Muscle of arm (tissue), 12 donors: ENCODE measurements around the gene ALDH1A3. TPM values are rescaled to one million over a fixed set of nuclear protein-coding genes. Genes with fewer than 3 reads are reported as not detected.

Source experiments
- DNase-seq: peaks from one replicate; pipeline ENCODE4 v3.0.0-alpha.2; 2013
- polyA plus RNA-seq, 12 donors: library from polyadenylated mRNA; unstranded; fragments of 120-200 nt; gene quantifications; one replicate each; pipeline ENCODE4 v1.2.1, GENCODE V29; 2013; ENCODE audit not compliant: insufficient read length in 12 of 12

ALDH1A3 gene
- polyA plus RNA-seq, 12 donors = 12.7 to 27.7 (median 16.0) TPM; not detected in 1

DNA sequence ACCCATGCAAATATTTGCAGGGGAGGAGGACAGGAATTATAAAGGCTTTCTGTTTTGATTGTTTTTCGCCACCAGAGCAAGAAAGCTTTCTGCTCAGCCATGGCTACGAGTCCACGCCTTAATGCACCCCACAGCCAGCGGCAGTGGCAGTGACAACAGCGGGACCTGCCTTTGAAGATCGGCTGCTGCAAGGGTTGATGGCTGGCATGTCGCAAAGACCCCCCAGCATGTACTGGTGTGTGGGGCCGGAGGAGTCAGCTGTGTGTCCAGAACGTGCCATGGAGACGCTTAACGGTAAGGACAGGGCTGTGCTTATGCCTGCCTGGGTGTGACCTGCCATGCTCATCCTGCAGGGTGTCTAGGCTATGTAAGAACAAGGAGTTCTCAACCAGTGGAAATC lies 44.8 kb downstream of the ALDH1A3 start:
- no peak for DNase-seq

- DNase-seq = no peak
These were observed 45.8 kb downstream of the ALDH1A3 start for GRCh38 chr15:100925480-100925879.

GRCh38 chr15:100926258-100926657 lies 46.6 kb downstream of the ALDH1A3 start:
- no peak for DNase-seq

DNA sequence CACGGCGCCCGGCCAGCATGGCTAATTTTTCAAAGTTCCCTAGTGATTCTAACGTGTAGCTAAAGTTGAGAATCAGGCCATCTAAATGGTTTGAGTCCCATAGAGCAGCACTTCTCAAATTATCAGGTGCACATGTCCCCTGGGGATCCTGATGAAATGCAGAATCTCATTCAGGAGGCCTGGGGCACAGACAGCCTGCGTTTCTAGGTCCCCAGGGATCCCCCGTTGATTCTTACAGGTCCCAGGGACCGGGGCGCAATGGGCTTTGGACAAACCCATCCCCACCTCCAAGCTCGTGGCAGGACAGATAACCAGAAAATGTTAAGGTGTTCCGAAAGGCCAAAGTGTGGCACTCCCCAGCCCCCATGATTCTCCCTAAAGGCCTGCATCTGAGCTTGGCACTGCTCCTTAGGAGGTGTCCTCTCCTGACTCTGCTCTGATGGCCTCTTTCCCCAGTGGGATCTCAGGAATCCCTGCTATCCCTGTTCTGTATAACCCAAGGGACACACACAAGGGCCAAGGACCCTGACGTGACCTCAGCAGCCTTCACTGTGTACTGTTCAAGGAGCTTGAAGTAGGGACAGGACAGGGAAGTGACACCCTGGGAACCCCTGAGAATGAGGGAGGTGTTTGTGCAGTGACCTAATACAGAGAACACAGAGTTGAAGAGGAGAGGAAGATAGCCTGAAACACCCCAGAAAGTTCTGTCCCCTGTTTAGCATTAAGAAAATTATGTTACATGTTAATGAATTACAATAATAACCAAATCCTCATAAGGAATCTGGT lies 47.5 kb downstream of the ALDH1A3 start:
- no peak for DNase-seq

DNA sequence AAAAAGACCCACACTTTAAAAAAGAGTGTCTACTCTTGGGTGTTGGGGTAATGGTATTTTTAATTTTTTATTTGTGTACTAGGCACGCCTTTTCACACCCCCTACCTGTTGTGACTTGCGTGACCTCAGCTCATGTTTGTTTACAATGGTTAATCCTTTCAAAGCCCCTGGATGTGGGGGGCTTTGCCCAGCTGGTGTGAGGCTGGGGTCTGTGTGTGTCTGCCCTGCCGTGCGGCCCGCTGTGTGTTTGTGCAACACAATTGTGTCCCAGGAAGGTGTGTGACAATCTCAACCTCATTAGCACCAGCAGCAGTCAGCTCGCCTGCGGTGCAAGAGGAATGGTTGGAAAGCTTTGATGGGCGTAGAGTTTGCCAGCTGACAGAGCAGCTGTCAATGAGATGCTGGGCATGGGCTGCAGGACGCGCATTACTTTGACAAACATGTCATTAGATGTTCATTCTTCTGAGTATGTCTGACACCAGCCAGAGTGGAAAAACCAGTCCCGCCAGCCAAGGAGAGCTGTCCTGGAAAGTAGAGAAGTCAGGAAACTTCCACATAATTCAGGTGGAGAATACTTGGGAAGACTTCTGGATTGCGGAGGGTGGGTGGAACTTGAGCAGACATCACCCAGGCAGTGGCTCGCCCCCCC lies 49.1 kb downstream of the ALDH1A3 start:
- no peak for DNase-seq

- DNase-seq = no peak
These were observed 50.0 kb downstream of the ALDH1A3 start for GRCh38 chr15:100929641-100930042.

DNA sequence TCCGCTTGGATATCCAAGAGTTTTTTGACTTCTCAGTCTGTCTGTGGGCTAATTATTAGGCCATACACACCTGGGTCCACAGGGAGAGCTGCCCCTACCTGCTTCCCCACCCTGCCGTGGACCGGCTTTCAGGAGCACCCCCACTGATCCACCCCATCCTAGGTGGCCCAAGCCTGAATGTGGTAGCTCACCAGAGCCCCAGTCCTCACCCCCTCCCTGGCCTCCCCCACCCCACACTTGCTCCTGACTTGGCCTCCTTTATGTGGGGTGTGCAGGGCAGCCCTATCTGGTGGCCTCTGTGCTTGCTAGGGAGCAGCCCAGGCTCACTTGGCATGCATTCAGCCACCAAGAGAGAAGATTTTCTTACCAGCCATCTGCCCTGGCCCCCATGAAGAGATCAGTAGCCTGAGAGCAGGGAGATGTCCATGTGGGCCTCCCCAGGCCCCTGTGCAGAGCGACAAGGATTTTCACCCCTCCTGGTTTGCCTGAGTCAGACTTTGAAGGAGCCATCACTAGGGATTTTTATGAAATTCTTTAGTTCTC lies 50.7 kb downstream of the ALDH1A3 start:
- no peak for DNase-seq

GRCh38 chr15:100931143-100931890 lies 51.7 kb downstream of the ALDH1A3 start:
- no peak for DNase-seq

DNA sequence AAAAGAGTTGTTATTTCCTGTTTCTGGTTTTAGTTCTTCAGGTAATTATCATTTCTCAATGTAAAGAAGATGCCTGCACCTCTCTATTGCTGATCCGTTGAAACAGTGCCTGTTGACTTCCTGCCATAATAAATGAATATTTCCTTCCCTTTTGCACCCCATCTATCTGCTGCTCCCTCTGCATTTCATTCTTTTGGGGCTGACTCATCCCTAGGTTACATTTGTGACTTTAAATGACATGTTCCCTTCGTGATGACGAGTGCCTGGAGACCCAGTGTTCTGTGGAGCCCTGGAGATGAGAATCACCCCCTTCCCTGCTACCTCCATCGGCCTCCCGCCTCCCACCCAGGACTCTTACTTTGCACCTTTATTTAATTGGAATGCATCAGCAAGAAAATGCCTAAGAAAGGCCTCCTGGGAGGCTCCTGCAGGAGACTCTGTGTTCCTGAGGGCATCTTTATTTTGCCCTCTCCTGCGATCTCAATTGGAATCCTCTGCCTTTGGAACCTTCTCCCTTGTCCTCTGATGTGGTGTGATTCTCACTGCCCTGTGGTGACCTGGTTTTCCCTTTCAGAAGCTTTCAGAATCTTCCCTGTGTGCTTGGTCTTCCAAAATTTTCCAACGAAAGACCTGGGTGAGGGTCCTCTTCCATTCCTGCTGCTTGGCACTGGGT lies 53.2 kb downstream of the ALDH1A3 start:
- DNase-seq = no peak

DNA sequence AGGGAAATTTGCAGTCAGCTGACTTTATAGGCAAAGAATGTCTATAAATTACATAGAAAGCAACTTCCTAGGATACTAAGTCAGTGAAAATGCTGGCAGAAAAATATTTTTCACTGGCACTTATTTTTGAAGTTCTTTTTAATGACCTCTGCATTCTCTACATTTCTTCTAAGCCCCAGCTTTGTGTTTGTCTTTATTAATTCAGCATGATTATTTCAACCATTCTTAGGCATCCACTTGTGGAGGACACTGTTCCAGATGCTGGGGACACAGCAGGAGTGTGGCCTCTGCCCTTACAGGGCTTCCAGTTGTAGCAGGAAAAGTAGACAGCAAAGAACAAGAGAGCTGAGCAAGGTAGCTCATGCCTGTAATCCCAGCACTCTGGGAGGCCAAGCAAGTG lies 54.5 kb downstream of the ALDH1A3 start:
- DNase-seq = no peak

DNA sequence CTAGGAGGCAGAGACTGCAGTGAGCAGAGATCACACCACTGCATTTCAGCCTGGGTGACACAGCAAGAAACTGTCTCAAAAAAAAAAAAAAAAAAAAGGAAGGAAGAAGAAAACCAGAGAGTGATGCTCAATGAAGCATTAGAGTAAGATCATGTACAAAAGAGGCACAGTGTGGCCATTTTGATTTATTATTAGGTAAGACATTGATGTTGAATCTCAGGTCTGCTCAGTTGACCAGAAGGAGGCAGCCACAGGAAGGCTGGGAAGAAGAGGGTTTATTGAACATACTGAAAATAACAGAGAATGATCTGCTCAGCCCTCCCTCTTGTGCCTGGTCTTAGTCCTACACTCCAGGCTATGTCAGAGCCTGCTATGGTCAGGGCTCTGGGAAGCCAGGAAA lies 55.1 kb downstream of the ALDH1A3 start:
- DNase-seq = no peak

DNA sequence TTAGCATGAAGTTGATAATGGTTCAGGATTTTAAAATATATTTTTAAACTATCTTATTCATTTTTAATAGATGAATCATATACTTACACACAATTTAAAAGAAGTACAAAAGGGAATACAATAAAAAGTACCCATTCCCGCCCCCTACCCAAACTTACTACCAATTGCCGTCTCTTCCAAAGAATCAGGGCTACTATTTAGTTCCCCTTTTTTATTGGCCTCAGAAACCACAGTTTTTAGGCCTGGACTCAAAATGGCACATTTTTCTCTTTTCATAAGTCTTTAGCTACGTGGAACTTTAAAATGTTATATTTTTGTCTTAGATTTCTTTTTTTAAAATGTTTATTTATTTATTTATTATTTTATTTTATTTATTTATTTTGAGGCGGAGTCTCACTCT lies 57.5 kb downstream of the ALDH1A3 start:
- no peak for DNase-seq

- no peak for DNase-seq
These were observed 60.2 kb downstream of the ALDH1A3 start for GRCh38 chr15:100939791-100940190.

- no peak for DNase-seq
These were observed 61.2 kb downstream of the ALDH1A3 start for GRCh38 chr15:100940767-100941379.

- DNase-seq = no peak
These were observed 61.9 kb downstream of the ALDH1A3 start for GRCh38 chr15:100941536-100941935.

- DNase-seq = no peak
These were observed 63.2 kb downstream of the ALDH1A3 start for GRCh38 chr15:100942656-100943425.

DNA sequence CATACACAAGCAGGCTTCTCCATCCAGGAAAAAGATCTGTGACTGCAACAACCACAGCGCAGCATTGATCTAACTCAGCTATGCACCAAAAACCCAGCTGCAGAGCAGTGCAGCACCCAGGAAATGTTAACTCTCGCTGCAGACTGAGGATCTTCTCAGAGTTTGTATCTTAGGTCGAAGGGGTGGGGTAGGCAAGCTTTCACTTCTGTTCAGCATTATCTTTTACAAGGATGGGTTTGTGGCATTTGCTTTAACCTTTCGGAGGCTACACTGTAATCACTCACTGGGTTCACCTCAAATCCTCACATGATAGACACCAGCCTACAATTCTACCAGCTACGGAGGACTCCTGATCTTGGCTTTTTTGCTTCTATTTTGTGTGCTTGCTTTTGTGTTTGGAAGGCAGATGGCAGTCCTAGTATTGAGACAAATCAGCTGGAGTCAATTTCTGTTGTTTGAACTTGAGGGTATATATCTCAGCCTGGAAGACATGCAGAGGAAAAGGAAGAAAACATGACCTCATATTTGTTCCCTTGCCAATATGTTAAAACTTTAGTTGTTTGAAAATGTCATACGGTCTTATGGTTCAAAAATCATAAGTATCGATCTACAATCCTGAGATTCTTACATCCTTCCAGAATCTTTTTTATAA lies 64.7 kb downstream of the ALDH1A3 start:
- no peak for DNase-seq

GRCh38 chr15:100944986-100945385 lies 65.4 kb downstream of the ALDH1A3 start:
- no peak for DNase-seq

- no peak for DNase-seq
These were observed 68.3 kb downstream of the ALDH1A3 start for GRCh38 chr15:100947760-100948429.

DNA sequence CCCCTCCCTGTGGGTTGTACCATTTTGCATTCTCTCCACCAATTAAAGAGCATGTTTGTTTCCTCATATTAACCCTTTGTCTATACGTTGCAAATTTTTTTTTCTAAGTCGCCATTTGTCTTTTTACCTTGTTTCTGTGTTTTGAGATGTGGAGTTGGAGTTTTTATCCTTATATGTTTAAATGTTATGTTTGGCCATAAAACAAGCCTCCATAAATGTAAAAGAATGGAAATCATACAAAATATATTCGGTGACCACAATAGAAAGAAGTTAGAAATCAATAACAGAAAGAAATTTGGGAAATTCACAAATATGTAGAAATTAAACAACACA lies 68.8 kb downstream of the ALDH1A3 start:
- no peak for DNase-seq
